D721Med (cell line): Measurements from ENCODE around the gene TMCO5A.
"Not testable (repeated sequence)": the region's sequence is repeated elsewhere in the genome, so short reads cannot be mapped to it uniquely, and the experiment has no call there.

Experiments
- DNase-seq: peaks from one replicate; pipeline ENCODE4 v3.0.0; 2011; ENCODE audit warnings: low spot score; ENCODE audit not compliant: insufficient read length
- FAIRE-seq: peaks from 2 replicates; lab custom pipeline; 2011; peaks lifted over from hg19 to GRCh38; lab: Jason Lieb, UNC
- CTCF ChIP-seq: IDR thresholded peaks from 2 replicates; pipeline ENCODE4 v1.5.1; 2012; ENCODE audit warnings: mild to moderate bottlenecking, control low read depth; ENCODE audit not compliant: insufficient read depth; ENCODE audit errors: missing control alignments

Gene TMCO5A

GRCh38 chr15:37951999-37952398 lies 17.6 kb downstream of the TMCO5A start:
- TF ChIP-seq CTCF = no peak
- DNase-seq = no peak
- no peak for FAIRE-seq

- DNase-seq, FAIRE-seq: not testable (repeated sequence)
These were observed 26.3 kb downstream of the TMCO5A start for GRCh38 chr15:37960742-37961141.

- DNase-seq = no peak
- TF ChIP-seq CTCF = no peak
- no peak for FAIRE-seq
These were observed 33.3 kb downstream of the TMCO5A start for GRCh38 chr15:37967788-37968187.

- FAIRE-seq (no peak), DNase-seq (no peak)
- TF ChIP-seq CTCF = no peak
These were observed 39.4 kb downstream of the TMCO5A start for GRCh38 chr15:37973856-37974255.

- TF ChIP-seq CTCF = no peak
- FAIRE-seq = no peak
- no peak for DNase-seq
These were observed 43.8 kb downstream of the TMCO5A start for GRCh38 chr15:37978231-37978630.

- FAIRE-seq (no peak), DNase-seq (no peak)
- no peak for TF ChIP-seq CTCF
These were observed 45.4 kb downstream of the TMCO5A start for GRCh38 chr15:37979671-37980409.

GRCh38 chr15:37981201-37981600 lies 46.8 kb downstream of the TMCO5A start:
- DNase-seq (no peak), FAIRE-seq (no peak)
- no peak for TF ChIP-seq CTCF
